SK-N-SH treated with all-trans-retinoic acid at 6 μM for 48 hours (cell line): ENCODE data around the gene GMNN.
"Not testable (repeated sequence)": the region's sequence is repeated elsewhere in the genome, so short reads cannot be mapped to it uniquely, and the experiment has no call there.

Experiments used
- ATAC-seq: fragments of 200-7000 bp; cut with Tn5 transposase; 3 replicates; pipeline ENCODE4 v1.9.1; 2020; ENCODE audit warnings: mild to moderate bottlenecking, moderate library complexity
- ARNTL ChIP-seq: fragments of 450-650 bp; formaldehyde crosslinking; IDR thresholded peaks from 2 replicates; pipeline ENCODE4 v1.5.0; 2020; ENCODE audit warnings: low read depth, mild to moderate bottlenecking, moderate library complexity, borderline replicate concordance
- CSDC2 ChIP-seq: fragments of 250-450 bp; sonication (Bioruptor Pico); IDR thresholded peaks from 2 replicates; pipeline ENCODE4 v1.5.0; 2020; ENCODE audit warnings: mild to moderate bottlenecking, moderate library complexity
- ESRRG ChIP-seq: fragments of 250-450 bp; sonication (Bioruptor Pico); IDR thresholded peaks from 2 replicates; pipeline ENCODE4 v1.6.1; 2021; ENCODE audit warnings: mild to moderate bottlenecking
- GLIS3 ChIP-seq: fragments of 250-450 bp; sonication (Bioruptor Pico); IDR thresholded peaks from 2 replicates; pipeline ENCODE4 v1.5.0; 2020; ENCODE audit warnings: mild to moderate bottlenecking, moderate library complexity
- ISL1 ChIP-seq: fragments of 250-450 bp; sonication (Bioruptor Pico); IDR thresholded peaks from 2 replicates; pipeline ENCODE4 v2.1.2; 2022; ENCODE audit warnings: mild to moderate bottlenecking, moderate library complexity
- OSR1 ChIP-seq: fragments of 250-450 bp; sonication (Bioruptor Pico); IDR thresholded peaks from 2 replicates; pipeline ENCODE4 v1.8.0; 2022; ENCODE audit warnings: moderate library complexity, mild to moderate bottlenecking, inconsistent platforms
- PPARA ChIP-seq: fragments of 250-450 bp; sonication (Bioruptor Pico); IDR thresholded peaks from 2 replicates; pipeline ENCODE4 v1.5.0; 2020; ENCODE audit warnings: mild to moderate bottlenecking, borderline replicate concordance
- SNAI2 ChIP-seq: fragments of 250-450 bp; sonication (Bioruptor Pico); IDR thresholded peaks from 2 replicates; pipeline ENCODE4 v1.5.0; 2020; ENCODE audit warnings: mild to moderate bottlenecking, moderate library complexity
- TCF4 ChIP-seq: fragments of 250-450 bp; sonication (Bioruptor Pico); IDR thresholded peaks from 2 replicates; pipeline ENCODE4 v1.8.0; 2021; ENCODE audit warnings: mild to moderate bottlenecking, moderate library complexity, borderline replicate concordance
- TOX ChIP-seq: fragments of 250-450 bp; sonication (Bioruptor Pico); IDR thresholded peaks from 2 replicates; pipeline ENCODE4 v1.8.0; 2021; ENCODE audit warnings: mild to moderate bottlenecking, moderate library complexity, borderline replicate concordance
- ZC3H10 ChIP-seq: fragments of 250-450 bp; sonication (Bioruptor Pico); IDR thresholded peaks from 2 replicates; pipeline ENCODE4 v1.5.1; 2021; ENCODE audit warnings: mild to moderate bottlenecking, moderate library complexity
- ZFP3 ChIP-seq: fragments of 250-450 bp; sonication (Bioruptor Pico); IDR thresholded peaks from 2 replicates; pipeline ENCODE4 v1.5.0; 2020; ENCODE audit warnings: mild to moderate bottlenecking, moderate library complexity
- ZFP30 ChIP-seq: fragments of 450-650 bp; formaldehyde crosslinking; IDR thresholded peaks from 2 replicates; pipeline ENCODE4 v1.5.0; 2022; ENCODE audit warnings: mild to moderate bottlenecking, moderate library complexity
- ZNF565 ChIP-seq: fragments of 450-650 bp; formaldehyde crosslinking; conservative IDR thresholded peaks from 2 replicates; pipeline ENCODE4 v1.5.0; 2020; ENCODE audit warnings: low read depth, mild to moderate bottlenecking, moderate library complexity
- ZNF70 ChIP-seq: fragments of 450-650 bp; formaldehyde crosslinking; IDR thresholded peaks from 2 replicates; pipeline ENCODE4 v1.5.0; 2020; ENCODE audit warnings: mild to moderate bottlenecking, moderate library complexity
- TF ChIP-seq, protein P1 (sequence below): fragments of 250-450 bp; sonication (Bioruptor Pico); IDR thresholded peaks from 2 replicates; pipeline ENCODE4 v1.8.0; 2021; ENCODE audit warnings: low read depth, mild to moderate bottlenecking, moderate library complexity, borderline replicate concordance
- TF ChIP-seq, protein P2 (sequence below): fragments of 250-450 bp; sonication (Bioruptor Pico); IDR thresholded peaks from 2 replicates; pipeline ENCODE4 v1.8.0; 2020; ENCODE audit warnings: mild to moderate bottlenecking, moderate library complexity, borderline replicate concordance
- TF ChIP-seq, protein P3 (sequence below): fragments of 250-450 bp; sonication (Bioruptor Pico); IDR thresholded peaks from 2 replicates; pipeline ENCODE4 v1.5.1; 2021; ENCODE audit warnings: mild to moderate bottlenecking, moderate library complexity
- TF ChIP-seq, protein P4 (sequence below): fragments of 250-450 bp; sonication (Bioruptor Pico); IDR thresholded peaks from 2 replicates; pipeline ENCODE4 v1.5.1; 2020; ENCODE audit warnings: low read depth, mild to moderate bottlenecking, moderate library complexity

Gene GMNN

DNA sequence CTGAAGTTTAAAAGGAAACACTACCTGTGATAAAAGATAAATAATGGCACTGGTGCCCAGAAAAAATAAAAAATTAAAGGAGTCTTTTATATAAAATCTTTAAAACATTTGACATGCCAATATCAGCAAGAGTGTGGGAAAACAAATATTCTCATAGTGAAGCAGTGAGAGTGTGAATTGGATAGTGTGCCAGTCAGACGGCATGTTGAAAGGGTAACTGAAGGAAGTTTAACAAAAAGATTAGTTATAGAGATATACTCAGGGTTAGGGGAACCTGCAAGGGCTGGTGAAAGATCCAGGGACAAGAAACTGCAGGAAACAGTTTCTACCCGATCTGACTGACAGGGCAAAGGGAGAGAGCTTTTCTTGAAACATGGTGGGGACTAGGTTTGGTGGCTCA, 22.2 kb upstream of the GMNN start:
- no peak for ATAC-seq
- TF ChIP-seq, protein P1, sequence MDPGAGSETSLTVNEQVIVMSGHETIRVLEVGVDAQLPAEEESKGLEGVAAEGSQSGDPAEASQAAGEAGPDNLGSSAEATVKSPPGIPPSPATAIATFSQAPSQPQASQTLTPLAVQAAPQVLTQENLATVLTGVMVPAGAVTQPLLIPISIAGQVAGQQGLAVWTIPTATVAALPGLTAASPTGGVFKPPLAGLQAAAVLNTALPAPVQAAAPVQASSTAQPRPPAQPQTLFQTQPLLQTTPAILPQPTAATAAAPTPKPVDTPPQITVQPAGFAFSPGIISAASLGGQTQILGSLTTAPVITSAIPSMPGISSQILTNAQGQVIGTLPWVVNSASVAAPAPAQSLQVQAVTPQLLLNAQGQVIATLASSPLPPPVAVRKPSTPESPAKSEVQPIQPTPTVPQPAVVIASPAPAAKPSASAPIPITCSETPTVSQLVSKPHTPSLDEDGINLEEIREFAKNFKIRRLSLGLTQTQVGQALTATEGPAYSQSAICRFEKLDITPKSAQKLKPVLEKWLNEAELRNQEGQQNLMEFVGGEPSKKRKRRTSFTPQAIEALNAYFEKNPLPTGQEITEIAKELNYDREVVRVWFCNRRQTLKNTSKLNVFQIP (CRISPR knock-in tag), result no peak
- no peak for TF ChIP-seq OSR1 (CRISPR knock-in tag)
- no peak for TF ChIP-seq ARNTL (CRISPR knock-in tag)
- TF ChIP-seq, all 23 proteins: peak for 0

DNA sequence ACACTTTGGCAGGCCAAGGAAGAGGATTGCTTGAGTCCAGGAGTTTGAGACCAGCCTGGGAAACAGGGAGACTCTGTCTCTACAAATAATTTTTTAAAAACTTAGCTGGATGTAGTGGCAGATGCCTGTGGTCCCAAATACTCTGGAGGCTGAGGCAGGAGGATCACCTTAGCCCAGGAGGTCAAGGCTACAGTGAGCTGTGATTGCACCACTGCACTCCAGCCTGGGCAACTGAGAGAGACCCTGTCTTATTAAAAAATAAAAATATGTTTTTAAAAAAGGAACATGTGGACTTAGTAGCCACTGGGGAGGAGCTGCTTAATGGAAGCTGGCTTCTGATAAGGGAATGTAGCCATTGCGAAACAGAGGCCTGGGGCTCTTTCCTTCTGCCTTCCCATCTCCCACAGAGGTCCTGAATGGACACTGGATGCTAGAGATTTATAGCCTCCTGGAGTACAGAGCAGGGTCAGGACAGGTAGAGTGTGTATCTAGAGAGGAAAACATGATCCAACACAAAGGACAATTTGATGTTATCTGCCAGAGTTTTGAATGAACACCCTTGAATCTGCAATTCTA, 21.7 kb upstream of the GMNN start:
- TF ChIP-seq ZNF565 (CRISPR knock-in tag) (no peak), ARNTL (CRISPR knock-in tag) (no peak), ISL1 (no peak)
- TF ChIP-seq, protein P1 (CRISPR knock-in tag), result no peak
- TF ChIP-seq, protein P2, sequence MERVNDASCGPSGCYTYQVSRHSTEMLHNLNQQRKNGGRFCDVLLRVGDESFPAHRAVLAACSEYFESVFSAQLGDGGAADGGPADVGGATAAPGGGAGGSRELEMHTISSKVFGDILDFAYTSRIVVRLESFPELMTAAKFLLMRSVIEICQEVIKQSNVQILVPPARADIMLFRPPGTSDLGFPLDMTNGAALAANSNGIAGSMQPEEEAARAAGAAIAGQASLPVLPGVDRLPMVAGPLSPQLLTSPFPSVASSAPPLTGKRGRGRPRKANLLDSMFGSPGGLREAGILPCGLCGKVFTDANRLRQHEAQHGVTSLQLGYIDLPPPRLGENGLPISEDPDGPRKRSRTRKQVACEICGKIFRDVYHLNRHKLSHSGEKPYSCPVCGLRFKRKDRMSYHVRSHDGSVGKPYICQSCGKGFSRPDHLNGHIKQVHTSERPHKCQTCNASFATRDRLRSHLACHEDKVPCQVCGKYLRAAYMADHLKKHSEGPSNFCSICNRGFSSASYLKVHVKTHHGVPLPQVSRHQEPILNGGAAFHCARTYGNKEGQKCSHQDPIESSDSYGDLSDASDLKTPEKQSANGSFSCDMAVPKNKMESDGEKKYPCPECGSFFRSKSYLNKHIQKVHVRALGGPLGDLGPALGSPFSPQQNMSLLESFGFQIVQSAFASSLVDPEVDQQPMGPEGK (CRISPR knock-in tag), result no peak
- TF ChIP-seq, protein P3, sequence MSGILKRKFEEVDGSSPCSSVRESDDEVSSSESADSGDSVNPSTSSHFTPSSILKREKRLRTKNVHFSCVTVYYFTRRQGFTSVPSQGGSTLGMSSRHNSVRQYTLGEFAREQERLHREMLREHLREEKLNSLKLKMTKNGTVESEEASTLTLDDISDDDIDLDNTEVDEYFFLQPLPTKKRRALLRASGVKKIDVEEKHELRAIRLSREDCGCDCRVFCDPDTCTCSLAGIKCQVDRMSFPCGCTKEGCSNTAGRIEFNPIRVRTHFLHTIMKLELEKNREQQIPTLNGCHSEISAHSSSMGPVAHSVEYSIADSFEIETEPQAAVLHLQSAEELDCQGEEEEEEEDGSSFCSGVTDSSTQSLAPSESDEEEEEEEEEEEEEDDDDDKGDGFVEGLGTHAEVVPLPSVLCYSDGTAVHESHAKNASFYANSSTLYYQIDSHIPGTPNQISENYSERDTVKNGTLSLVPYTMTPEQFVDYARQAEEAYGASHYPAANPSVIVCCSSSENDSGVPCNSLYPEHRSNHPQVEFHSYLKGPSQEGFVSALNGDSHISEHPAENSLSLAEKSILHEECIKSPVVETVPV, result no peak
- no peak for ATAC-seq

DNA sequence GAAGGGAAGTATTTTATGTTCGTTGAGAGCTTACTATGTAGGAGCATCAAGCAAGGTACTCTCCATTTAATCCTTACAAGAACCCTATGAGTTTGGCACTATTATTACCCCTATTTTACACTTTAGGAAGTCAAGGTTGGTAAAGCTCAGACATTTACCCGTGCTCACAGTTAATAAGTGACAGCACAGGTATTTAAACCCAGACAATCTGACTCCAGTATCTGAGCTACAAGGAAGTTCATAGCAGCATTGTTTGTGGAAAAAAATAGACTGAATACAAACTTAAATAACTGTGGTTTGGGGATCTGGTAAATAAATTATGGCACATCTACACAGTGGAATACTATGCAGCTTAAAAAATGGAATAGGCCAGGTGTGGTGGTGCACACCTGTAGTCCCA, 21.2 kb upstream of the GMNN start:
- TF ChIP-seq, protein P3, result no peak
- TF ChIP-seq GLIS3 (CRISPR knock-in tag) (no peak), ZNF70 (CRISPR knock-in tag) (no peak), SNAI2 (CRISPR knock-in tag) (no peak), ZFP30 (CRISPR knock-in tag) (no peak), TCF4 (CRISPR knock-in tag) (no peak), ZNF565 (CRISPR knock-in tag) (no peak)
- TF ChIP-seq, protein P1 (CRISPR knock-in tag), result no peak
- no peak for ATAC-seq

DNA sequence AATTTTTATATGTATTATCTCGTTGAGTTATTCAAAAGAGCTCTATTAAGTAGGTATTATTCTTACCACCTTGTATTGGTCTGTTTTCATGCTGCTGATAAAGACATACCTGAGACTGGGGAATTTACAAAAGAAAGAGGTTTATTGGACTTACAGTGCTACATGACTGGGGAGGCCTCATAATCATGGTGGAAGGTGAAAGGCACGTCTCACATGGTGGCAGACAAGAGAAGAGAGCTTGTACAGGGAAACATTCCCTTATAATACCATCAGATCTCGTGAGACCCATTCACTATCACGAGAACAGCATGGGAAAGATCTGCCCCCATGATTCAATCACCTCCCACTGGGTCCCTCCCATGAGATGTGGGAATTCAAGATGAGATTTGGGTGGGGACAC, 20.4 kb upstream of the GMNN start:
- ATAC-seq, result not testable (repeated sequence)

DNA sequence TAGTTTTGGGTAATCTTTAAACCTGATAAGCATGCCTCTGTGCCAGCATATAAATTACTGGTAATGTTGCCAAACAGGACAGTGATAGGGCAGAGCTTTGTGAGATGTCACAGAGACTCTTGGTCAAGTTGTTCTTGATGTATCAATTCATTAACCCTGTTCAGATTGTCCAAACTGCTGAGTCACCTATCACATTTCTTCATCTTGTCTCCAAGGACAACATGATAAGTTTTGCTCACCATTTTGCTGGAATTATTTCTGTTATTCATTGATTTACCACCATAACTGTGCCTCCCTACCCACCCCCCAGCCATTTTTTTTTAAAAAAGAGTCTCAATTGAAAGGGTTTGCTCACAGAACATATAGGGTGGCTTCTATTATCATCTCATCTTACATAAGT, 19.5 kb upstream of the GMNN start:
- no peak for ATAC-seq
- TF ChIP-seq, protein P4, sequence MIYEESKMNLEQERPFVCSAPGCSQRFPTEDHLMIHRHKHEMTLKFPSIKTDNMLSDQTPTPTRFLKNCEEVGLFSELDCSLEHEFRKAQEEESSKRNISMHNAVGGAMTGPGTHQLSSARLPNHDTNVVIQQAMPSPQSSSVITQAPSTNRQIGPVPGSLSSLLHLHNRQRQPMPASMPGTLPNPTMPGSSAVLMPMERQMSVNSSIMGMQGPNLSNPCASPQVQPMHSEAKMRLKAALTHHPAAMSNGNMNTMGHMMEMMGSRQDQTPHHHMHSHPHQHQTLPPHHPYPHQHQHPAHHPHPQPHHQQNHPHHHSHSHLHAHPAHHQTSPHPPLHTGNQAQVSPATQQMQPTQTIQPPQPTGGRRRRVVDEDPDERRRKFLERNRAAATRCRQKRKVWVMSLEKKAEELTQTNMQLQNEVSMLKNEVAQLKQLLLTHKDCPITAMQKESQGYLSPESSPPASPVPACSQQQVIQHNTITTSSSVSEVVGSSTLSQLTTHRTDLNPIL (CRISPR knock-in tag), result no peak
- TF ChIP-seq TOX (CRISPR knock-in tag), result no peak
- TF ChIP-seq, protein P2 (CRISPR knock-in tag), result no peak
- TF ChIP-seq OSR1 (CRISPR knock-in tag), result no peak
- TF ChIP-seq ZFP3 (CRISPR knock-in tag), result no peak
- TF ChIP-seq TCF4 (CRISPR knock-in tag), result no peak
- no peak for TF ChIP-seq CSDC2
- TF ChIP-seq ESRRG (CRISPR knock-in tag), result no peak
- no peak for TF ChIP-seq ZNF565 (CRISPR knock-in tag)
- TF ChIP-seq ZFP30 (CRISPR knock-in tag), result no peak
- TF ChIP-seq ZC3H10, result no peak
- no peak for TF ChIP-seq SNAI2 (CRISPR knock-in tag)
- TF ChIP-seq ISL1, result no peak
- no peak for TF ChIP-seq PPARA (CRISPR knock-in tag)
